ENCODE measurements around the gene DPEP1.
A peak's percentile ranks its signal among the peaks of the same experiment; 100 is the strongest.
"Not testable (repeated sequence)": the region's sequence is repeated elsewhere in the genome, so short reads cannot be mapped to it uniquely, and the experiment has no call there.

The DPEP1 gene

DNA sequence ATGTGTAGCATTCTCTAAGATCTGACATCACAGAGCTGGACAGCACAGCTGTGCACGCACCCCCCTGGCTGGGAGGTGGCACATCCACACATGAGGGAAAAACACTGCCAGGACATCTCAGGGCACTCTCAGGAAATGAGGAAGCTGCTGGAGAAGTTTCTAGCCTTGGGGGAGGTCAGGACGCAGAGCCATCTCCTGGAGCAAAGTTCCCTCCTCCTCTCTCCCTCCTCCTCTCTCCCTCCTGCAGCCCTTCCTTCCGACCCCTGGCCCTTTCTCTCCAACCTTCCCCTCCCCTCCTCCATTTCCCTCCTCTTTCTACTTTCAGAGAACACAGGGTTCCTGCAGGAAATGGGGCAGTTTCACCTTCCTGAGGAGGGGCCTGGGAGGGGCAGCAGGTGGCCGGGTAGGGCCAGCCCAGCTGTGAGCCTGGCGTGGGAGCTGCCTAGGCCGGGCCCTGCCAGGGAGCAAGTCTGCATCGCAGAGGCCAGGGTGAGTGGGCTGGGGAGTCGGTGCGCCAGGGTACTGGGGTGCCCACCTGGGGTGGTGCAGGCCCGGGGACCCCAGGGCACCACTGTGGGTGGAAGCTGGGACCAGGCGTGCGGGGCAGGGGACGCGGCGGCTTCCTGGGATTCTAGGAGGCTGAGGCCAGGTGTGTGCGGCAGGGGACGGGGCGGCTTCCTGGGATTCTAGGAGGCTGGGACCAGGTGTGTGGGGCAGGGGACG, at the start of gene DPEP1:
DPEP1 (plus strand) TSS at position 412 of the 723 bp plus-strand sequence. CDS start 16,769 bp downstream, outside the sequence.
- DNase-seq = peak; percentile 18

DNA sequence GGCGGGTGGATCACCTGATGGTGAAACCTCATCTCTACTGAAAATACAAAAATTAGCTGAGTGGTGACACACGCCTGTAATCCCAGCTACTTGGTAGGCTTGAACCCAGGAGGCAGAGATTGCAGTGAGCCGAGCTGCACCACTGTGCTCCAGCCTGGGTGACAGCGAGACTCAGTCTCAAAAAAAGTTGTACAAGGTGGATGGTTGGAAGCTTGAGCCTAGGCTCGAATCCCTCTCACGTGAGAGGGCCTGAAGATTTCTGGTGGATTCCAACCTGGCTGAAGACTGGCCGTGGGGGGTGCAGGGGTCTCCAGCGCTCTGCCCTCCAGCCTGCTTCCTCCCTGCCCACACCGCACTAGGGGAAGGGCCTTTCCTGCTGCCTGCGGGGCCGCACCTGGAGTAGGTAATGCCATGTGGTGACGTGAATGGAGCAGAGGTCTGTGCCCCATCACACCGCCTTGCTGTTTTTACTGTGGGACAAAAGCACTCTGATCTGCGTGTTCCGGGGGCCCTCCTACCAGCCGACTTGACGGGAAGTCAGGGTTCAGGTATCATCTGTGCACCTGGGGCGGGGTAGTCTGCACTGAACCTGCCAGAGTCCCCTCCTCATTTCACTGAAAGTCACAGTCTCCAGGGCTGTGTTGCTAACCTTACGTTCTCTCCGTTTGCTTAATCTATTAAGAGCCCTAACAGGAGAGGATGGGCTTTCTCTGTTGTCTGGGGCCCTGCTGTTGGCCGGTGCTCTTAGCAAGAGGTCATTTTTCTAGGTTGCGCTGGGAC, 48.8 kb upstream of the DPEP1 start:
- peak; percentile 78 for DNase-seq

DNA sequence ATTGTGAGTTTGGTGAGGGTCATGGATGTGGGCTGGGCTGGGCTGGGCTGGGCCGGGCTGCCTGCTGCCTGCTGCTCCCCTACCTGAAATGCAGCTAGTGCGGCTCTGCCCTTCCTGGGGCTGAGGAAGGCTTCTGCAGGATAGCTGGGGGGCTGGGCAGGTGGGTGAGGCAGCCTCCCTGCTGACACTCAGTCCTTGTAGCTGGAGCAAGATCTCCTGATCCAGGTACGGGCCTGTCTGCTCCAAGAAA, 48.3 kb upstream of the DPEP1 start:
- peak; percentile 78 for DNase-seq

DNA sequence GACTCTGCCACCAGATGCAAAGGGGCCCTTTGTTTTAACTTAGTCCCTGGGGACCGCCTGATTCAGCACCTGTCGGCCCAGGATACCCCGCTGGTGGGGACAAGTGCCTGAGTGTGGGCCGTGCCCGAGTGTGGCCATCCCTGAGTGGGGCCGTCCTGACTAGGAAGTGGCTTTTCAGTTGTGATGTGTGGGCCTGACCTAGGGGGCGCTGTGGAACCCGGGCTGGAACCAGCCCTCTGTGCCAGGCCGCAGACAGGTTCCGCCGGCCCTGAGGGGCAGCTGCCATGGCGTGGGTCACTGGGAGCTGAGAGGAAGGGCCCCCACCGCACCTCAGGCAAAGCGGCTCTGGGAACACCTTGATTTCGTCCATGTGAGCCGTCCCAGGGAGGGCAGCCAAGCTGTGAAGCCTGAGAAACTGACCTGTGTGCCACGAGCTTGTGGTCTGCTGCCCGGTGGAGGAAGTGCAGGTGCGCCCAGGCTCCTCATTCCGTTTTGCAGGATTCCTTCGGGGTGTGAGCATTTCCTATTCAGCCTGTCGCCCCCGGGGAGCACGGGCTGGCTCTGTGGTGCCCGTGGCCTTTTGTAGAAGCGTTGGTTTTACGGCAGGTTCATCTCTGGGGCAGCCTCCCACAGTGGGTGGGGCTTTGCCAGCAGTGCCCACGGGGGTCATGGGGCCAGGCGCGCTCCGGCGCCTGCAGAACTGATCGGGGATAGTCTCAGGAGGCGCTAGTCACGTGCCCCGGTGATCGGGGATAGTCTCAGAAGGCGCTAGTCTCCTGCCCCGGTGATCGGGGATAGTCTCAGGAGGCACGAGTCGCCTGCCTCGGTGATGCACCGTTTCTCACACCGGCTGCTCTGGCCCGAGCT, 47.7 kb upstream of the DPEP1 start:
- peak; percentile 79 for DNase-seq

DNA sequence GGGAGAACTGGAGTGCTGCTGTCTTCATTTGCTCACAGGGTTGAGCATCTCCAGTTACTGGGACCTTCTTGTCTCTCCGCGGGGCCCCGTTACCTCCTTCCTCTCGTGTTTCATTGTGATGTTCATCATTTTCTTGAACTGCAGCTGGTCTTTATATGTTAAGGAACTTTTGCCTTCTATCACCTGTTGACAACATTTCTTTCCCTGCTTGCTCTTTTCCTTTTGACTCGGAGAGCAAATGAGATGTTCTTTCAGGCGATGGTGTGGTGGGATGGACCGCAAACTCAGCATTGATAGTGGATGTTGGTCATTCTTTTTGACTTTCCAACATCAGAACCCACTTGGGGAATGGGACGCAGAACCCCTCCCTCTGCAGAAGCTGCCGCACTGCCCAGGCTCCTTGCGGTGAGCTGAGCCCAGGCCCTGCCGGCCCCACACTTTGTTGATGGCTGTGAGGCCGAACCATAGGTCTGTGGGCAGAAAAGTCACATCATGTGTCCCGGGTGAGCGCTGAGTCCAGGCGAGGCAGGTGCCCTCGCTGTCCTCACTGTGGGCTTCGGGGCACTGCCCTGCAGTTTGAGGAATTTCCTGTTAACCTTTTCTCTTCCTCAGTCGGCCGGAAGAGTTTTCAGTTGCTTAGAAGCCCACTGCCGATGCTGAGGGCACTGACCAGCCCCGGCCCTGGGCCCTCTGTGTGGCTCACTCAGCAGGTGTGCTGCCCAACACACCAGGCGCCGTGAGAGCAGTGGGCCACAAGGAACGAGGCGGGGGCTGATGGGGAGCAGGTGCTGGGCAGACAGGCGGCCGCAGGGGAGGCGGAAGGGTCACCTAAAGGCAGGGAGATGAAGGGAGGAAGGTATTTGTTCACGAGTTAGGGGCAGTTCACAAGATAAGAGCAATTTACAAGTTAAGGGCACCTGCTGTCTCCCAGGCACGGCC, 45.5 kb upstream of the DPEP1 start:
- no peak for DNase-seq

DNA sequence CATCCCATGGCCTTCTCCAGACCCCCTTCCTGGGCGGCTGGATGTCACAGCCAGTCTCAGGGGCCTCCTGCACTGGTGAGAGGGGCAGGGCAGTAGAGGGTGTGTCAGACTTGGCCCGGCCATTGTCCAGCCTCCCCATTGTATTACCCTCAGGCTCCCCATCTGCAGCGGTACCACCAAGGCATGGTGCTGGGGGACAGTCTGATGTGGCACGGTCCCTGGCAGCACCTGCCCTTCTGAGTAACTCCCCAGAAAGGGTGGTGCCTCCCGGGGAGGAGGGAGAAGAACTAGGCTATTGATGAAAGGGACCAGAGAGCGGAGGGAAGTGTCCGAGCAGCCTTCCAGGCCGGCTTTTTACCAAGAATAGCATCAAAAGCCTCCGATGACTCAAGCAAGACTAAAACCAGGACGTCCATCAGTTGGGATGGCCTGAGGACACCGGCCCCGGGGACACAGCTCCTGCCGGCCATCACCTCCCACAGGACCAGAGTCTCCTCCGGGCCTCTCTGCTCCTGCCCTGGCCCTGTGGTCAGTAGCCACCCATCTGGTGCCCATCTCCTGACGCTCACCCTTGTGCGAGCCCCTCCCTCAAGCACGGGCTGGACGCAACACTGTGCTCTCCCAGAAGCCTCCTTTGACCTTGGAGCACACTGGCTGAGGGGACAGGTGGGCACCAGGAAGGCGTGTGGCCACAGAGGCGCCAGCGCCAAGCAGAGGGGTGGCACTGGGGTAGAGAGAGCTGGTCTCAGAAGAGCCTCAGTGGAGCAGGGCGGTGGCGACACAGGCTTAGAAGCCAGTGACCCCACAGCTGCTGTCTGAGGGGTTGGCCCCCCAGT, 43.7 kb upstream of the DPEP1 start:
- DNase-seq = no peak

DNA sequence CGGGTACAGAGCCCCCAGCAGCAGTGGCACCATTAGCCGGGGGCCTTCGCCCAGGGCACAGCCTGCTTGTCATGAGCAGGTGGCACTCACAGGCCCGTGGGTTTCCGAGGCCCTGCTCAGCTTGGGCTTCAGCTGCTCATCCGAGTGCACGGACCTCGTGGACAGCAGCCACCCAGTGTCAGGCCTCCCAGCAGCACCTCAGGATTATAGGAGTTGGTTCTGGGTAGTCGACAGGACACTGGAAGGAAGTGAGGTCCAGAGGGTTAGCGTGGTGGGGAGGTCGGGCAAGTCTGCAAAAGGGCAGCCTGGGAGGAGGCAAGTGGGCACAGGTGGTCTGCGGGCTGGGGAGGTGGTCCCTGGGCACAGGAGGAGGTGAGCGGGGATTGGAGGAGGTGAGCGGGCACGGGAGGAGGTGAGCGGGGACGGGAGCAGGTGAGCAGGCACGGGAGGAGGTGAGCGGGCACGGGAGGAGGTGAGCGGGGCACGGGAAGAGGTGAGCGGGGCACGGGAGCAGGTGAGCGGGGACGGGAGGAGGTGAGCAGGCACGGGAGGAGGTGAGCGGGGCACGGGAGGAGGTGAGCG, 43.0 kb upstream of the DPEP1 start:
- no peak for DNase-seq

DNA sequence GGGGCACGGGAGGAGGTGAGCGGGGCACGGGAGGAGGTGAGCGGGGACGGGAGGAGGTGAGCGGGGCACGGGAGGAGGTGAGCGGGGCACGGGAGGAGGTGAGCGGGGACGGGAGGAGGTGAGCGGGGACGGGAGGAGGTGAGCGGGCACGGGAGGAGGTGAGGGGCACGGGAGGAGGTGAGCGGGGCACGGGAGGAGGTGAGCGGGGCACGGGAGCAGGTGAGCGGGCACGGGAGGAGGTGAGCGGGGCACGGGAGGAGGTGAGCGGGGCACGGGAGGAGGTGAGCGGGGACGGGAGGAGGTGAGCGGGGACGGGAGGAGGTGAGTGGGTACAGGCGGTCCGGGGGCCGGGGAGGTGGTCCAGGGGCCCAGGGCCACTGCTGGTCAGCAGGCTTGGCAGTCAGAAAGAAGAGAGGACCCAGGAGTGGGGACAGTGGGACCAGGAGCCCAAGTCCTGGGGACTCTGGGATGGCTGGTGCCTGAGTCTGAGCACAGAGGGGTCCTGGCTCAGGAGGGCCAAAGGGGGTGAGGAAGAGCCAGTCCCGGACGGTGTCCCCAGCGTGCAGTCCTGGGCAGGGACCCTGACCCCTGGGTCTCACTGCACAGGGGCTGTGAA, 42.4 kb upstream of the DPEP1 start:
- not testable (repeated sequence) for DNase-seq

DNA sequence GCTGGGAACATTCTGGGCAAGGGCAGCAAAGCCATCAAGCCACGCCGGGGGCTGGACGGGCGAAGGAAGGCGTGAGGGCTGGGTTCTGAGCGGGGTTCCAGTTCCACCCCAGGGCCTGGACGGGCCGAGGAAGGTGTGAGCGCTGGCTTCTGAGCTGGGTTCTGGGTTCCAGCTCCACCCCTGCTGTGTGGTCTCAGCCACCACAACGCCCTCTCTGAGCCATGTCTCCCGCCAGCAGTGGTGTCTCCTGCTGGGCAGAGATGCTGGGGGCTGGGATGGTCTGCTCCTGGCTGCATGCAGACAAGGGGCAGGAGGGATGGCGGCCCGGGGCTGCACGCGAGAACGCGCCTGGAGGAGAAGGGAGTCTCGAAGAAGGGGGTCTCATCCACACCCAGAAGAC, 41.8 kb upstream of the DPEP1 start:
- no peak for DNase-seq

DNA sequence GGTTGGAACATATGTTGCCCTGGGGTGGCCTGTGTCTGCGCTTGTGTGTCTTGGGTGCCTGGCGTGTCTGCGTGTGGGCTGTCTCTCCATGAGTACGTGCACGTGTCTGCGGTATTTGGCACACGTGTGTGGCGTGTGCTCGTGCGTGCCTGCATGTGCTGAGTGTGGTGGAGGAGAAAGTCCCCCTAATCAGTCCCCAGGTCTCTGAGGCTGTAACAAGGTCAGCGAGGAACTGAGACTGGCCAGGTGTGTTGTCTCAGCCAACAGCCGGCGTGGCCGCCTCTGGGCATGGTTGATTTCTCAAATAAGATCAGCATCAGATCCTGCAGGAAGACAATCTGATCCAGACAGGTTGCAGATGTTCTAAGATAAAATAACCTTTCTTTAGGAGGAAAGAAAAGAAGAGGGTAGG, 41.4 kb upstream of the DPEP1 start:
- peak; percentile 29 for DNase-seq

DNA sequence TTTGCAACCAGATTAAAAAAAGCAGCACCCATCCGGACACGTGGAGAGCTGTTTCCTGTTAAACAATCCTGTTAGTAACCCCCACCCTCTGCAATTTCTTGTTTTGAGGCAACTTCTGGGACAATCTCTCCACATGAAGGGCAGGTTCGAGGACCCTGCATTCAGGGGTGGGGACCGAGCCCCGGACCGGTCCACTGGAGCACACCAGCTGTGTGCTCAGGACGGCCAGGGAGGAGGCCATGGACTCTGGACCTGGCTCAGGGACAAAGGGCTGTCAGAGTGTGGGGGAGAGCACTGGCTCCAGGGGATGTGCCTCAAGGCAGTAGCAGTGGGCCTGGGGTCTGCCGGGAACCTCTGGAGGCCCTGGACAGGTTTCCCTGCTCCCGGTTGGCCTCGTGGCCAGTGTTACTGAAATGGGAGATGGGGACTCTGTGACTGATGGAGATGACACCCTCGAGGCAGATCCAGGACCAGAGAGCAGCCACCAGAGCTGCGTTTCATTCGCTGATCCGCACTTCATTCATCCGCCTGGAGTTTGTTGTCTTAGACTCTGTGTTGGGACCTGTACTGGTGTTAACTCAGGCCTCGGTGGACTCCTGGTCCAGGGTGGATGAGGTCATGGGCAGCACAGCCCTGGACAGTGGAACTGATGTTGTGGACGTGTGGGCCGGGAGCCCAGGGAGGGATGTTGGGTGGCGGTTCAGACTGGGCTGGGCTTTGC, 40.8 kb upstream of the DPEP1 start:
- no peak for DNase-seq

DNA sequence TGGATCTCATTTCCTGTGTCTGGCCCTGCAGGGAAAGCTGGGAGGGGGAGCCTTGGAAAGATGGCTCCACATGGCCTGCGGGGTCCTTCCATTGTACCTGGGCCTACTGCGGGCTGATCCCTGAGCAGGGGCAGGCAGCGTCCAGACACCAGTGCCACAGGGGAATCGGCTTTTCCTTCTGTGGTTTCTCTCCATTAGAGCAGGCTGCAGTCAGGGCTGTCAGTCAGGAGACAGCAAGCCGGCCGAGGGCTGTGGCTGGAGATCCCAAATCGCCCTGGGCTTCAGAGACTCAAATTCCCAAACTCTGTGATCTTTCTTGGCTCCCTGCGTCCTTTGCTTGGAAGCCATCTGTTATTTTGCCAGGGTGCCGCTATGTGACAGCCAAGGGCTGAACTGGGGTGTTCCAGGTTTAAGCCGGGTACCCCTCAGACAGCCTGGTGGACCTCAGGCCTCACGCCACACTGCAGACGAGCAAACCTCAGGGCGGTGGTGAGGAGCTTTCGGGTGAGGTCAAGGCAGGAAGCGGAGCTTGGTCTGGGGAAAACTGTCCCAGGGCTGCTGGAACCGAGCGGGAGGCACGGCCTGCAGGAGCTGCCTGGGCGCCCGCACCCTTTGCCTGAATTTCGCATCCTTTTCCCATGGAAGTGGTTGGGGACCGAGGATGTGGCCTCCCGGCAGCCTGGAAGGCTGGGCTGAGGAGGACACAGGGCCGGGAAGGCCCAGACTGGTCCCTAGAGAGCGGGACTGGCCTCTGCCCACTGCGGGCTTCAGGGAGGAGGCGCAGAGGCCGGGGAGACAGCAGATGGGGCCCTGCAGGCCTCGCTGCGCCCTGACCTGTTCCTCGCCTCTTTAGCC, 39.4 kb upstream of the DPEP1 start:
- DNase-seq = no peak

DNA sequence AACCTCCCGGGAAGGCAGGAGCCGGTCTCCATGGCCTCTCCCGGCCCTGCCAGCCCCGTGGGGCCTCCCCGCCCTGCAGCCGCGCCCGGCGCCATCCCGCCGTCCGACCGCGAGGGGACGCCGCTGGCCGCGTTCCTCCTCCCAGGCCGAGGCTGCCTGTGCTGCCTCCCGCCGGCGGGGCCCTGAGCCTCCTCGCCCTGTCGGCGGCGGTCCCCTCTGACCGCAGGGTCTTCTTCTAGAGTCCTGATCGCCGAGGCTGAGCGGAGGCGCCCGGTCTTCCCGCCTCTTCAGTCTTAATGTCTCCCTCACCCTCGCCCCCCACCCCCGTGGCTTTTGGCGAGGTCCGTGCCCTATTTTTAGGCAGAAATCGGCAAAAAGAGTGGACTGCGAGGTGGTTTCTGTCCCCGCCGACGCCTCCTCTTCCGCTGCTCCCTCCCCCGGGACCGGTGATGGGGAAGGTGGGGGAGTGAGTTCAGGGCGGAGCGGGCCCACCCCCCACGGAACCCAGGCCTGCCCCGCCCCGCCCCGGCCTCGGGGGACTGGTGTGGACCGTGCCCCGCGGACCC, 38.7 kb upstream of the DPEP1 start:
- DNase-seq = peak; percentile 84

DNA sequence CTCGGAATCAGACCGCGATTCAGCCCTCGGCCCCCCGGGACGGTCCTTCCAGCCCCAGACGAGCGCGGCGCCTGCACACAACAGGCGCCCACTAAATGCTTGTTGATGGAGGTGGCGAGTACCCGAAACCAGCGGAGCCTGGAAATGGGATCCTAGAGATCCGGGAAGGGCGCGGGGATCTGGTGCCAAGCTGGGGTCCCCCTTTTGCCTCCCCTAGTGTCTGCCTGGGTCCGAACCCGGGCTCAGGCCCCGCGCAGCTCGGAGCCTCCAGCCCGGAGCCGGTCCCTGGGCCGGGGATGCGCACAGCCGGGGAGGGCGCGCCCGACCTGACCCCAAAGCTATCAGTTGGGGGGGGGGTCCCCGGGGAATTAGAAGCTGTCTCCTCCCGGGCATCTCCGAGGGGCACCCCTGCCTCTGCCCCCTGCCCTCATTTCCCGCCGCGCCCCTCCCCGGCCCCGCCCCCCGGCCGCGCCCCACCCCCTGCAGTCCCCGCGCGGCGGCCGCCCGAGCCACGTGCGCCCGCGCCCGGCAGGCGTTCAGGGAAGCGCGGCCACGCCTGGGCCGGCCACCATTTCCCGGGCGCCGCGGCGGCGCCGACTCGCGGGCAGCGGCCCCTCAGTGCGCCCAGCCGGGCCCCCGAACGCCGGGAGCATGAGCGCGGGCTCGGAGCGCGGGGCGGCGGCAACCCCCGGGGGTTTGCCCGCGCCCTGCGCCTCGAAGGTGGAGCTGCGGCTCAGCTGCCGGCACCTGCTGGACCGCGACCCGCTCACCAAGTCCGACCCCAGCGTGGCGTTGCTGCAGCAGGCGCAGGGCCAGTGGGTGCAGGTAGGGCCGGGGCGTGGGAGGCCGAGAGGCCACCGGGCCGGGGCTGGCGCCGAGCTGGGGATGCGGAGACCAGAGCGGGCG, 37.9 kb upstream of the DPEP1 start, which contains the start of gene CPNE7:
CPNE7 (plus strand) TSS at position 512 of the 906 bp plus-strand sequence; CDS start at position 652, 140 bp downstream.
- peak; percentile 46 for DNase-seq

DNA sequence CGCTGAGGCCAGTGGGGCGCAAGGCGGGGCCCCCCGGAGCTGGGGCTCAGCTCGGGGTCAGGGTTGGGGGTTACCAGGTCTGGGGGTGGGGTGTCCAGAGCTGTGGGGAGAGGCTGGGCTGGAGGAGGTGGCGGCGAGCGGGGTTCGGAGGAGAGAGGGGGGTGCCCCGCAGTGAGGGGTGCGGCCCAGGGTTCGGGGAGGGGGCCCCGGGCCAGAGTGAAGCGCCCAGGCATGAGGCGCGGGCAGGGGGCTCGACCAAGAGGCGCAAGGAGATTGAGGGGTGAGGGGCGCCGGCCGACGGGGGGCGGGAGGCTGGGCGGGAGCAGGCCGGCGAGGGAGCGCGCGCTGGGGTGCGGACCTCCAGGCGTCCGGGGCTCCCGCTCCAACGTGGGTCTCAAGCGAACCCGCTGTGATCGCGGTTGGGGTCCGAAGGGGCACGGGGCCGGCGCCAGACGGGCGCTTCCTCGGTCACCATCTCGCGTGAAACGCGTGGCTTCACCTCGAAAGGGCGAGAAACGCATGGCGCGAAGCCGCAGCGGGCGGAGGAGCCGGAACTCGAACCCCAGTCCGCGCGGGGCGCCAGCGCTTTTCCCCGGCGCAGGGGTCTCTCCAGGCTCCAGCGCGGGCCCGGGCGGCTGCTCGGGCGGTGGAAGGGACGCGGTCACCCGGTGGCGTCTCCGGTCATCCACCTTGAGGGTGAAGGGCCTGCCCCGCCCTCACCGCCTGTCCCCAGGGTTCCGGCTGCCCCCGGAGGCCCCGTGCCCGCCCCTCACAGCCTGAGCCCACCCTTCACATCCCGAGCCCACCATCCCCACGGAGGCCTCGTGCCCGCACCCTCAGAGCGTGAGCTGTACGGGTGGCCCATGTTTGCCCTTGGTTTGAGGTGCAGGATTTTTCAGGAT, 37.0 kb upstream of the DPEP1 start:
- no peak for DNase-seq

DNA sequence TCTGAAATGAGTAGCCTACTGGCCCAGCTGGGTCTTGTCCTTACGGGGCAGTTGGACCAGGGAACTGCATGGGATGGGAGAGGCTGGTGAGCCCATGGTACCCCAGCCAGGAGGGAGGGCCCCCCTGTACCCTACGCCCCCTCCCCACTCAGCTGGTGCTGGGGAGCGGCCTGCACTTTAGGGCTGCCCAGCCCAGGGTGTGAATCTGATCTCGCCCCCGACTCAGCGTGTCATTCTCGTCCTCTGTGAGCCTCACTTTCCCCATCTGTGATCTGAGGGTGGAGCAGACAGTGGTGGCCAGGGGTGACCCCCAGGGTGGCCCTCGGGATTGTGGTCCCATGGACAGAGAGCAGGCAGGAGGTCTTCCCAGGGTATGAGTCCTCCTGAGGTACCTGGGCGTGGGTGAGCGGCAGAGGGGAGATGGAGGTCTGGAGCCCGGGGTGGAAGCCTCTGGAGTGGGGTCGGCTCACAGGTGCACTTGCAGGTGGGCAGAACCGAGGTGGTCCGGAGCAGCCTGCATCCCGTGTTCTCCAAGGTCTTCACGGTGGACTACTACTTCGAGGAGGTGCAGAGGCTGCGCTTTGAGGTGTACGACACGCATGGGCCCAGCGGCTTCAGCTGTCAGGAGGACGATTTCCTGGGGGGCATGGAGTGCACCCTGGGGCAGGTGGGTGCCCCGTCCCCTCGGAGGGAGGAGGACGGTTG, 36.2 kb upstream of the DPEP1 start:
- DNase-seq = no peak

Data from DMS53 (cell line).